Activated T-cell treated with anti-CD3 and anti-CD28 coated beads for 24 hours (primary cell): ENCODE measurements around the gene GALNT2.

Experiments
- DNase-seq: peaks from one replicate; pipeline ENCODE4 v3.0.0-alpha.2; 2020; ENCODE audit warnings: low read depth

The GALNT2 gene

GRCh38 chr1:230091473-230092231, 24.6 kb downstream of the GALNT2 start:
- DNase-seq: no peak

- no peak for DNase-seq
These were observed 27.7 kb downstream of the GALNT2 start for GRCh38 chr1:230094746-230095145.

GRCh38 chr1:230095938-230096337, 28.9 kb downstream of the GALNT2 start:
- DNase-seq: no peak

GRCh38 chr1:230097370-230097769, 30.3 kb downstream of the GALNT2 start:
- no peak for DNase-seq

GRCh38 chr1:230098723-230099122, 31.7 kb downstream of the GALNT2 start:
- no peak for DNase-seq

GRCh38 chr1:230099465-230099864, 32.4 kb downstream of the GALNT2 start:
- no peak for DNase-seq

GRCh38 chr1:230100932-230101331, 33.9 kb downstream of the GALNT2 start:
- no peak for DNase-seq

GRCh38 chr1:230101556-230101955, 34.5 kb downstream of the GALNT2 start:
- DNase-seq: no peak

- no peak for DNase-seq
These were observed 35.0 kb downstream of the GALNT2 start for GRCh38 chr1:230102046-230102445.

GRCh38 chr1:230102472-230102871, 35.4 kb downstream of the GALNT2 start:
- DNase-seq: no peak

GRCh38 chr1:230103306-230104173, 36.5 kb downstream of the GALNT2 start:
- no peak for DNase-seq

- peak; percentile 79 for DNase-seq
These were observed 37.6 kb downstream of the GALNT2 start for GRCh38 chr1:230104395-230105244.

GRCh38 chr1:230105245-230105753, 38.3 kb downstream of the GALNT2 start:
- no peak for DNase-seq

- no peak for DNase-seq
These were observed 39.0 kb downstream of the GALNT2 start for GRCh38 chr1:230105754-230106625.

GRCh38 chr1:230107941-230108340, 40.9 kb downstream of the GALNT2 start:
- DNase-seq: no peak

- DNase-seq: no peak
These were observed 41.5 kb downstream of the GALNT2 start for GRCh38 chr1:230108580-230108979.

GRCh38 chr1:230109066-230109465, 42.0 kb downstream of the GALNT2 start:
- no peak for DNase-seq

GRCh38 chr1:230109895-230110667, 43.0 kb downstream of the GALNT2 start:
- peak; percentile 80 for DNase-seq

- no peak for DNase-seq
These were observed 43.9 kb downstream of the GALNT2 start for GRCh38 chr1:230110971-230111370.

GRCh38 chr1:230112131-230112701, 45.2 kb downstream of the GALNT2 start:
- no peak for DNase-seq
